ENCODE measurements around the gene COLEC12. TPM values are rescaled to one million over a fixed set of nuclear protein-coding genes. Genes with fewer than 3 reads are reported as not detected.

COLEC12 gene
- total RNA-seq, 1 donor from 2014 or later, result 157 TPM

DNA sequence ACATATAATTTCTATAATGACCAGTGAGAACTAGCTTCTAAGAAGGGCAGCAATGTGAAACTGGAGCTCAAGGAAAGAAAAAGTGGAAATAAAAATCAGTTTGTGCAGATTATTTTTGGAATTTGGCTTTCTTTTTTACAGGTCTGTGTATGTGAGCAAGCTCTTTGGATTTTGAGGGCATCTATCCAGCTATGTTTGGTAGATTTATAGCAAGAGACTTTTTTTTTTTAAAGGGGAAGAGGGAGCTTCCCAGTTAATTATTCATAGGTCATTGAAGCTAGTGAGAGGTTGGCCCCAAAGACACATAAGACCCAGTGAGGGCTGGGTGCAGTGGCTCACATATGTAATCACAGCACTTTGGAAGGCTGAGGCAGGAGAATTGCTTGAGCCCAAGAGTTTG lies 24.0 kb upstream of the COLEC12 start:
- Mint-ChIP-seq H3K9me3 (ENCODE audit: unreplicated experiment) (peaks cover 3% of the 10 kb centered on the region), H3K36me3 (ENCODE audit: low read depth, unreplicated experiment) (no peaks in the 10 kb centered on the region), H3K27me3 (ENCODE audit: unreplicated experiment) (peaks cover 3% of the 10 kb centered on the region), H3K4me1 (ENCODE audit: unreplicated experiment) (peaks cover 14% of the 10 kb centered on the region), H3K27ac (ENCODE audit: unreplicated experiment) (no peak overlapping the region), H3K4me3 (ENCODE audit: unreplicated experiment) (no peak overlapping the region)
- DNase-seq (ENCODE audit: low spot score), result no peak
- TF ChIP-seq, protein P1, sequence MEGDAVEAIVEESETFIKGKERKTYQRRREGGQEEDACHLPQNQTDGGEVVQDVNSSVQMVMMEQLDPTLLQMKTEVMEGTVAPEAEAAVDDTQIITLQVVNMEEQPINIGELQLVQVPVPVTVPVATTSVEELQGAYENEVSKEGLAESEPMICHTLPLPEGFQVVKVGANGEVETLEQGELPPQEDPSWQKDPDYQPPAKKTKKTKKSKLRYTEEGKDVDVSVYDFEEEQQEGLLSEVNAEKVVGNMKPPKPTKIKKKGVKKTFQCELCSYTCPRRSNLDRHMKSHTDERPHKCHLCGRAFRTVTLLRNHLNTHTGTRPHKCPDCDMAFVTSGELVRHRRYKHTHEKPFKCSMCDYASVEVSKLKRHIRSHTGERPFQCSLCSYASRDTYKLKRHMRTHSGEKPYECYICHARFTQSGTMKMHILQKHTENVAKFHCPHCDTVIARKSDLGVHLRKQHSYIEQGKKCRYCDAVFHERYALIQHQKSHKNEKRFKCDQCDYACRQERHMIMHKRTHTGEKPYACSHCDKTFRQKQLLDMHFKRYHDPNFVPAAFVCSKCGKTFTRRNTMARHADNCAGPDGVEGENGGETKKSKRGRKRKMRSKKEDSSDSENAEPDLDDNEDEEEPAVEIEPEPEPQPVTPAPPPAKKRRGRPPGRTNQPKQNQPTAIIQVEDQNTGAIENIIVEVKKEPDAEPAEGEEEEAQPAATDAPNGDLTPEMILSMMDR (IDR thresholded peaks at IDR 0.05; ENCODE audit: unreplicated experiment), result no peak

DNA sequence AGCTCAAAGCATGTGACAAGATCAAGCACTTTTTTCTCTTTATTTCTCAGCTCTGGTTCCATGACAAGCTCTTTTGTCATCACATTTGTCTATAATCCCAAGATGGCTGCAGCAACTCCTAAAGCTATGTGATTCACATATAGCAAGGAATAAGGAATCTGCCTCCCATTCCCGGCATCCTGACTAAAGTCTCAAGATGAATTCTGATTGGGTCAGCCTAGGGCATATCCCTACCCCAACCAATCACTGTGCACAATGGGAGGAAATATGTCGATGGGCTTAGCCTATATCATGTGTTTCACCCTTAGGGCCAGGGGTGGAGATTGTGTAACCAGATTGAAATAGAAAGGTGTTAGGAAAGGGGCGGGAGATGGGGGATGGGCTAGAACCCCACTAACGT lies 23.1 kb upstream of the COLEC12 start:
- peaks cover 21% of the 10 kb centered on the region for H3K4me1 Mint-ChIP-seq (ENCODE audit: unreplicated experiment)
- H3K36me3 Mint-ChIP-seq (ENCODE audit: low read depth, unreplicated experiment), result peaks cover 5% of the 10 kb centered on the region
- no peak overlapping the region for H3K4me3 Mint-ChIP-seq (ENCODE audit: unreplicated experiment)
- DNase-seq (ENCODE audit: low spot score), result no peak
- no peak overlapping the region for H3K27ac Mint-ChIP-seq (ENCODE audit: unreplicated experiment)
- peaks cover 4% of the 10 kb centered on the region for H3K27me3 Mint-ChIP-seq (ENCODE audit: unreplicated experiment)
- H3K9me3 Mint-ChIP-seq (ENCODE audit: unreplicated experiment), result peaks cover 4% of the 10 kb centered on the region
- TF ChIP-seq, protein P1 (IDR thresholded peaks at IDR 0.05; ENCODE audit: unreplicated experiment), result no peak

DNA sequence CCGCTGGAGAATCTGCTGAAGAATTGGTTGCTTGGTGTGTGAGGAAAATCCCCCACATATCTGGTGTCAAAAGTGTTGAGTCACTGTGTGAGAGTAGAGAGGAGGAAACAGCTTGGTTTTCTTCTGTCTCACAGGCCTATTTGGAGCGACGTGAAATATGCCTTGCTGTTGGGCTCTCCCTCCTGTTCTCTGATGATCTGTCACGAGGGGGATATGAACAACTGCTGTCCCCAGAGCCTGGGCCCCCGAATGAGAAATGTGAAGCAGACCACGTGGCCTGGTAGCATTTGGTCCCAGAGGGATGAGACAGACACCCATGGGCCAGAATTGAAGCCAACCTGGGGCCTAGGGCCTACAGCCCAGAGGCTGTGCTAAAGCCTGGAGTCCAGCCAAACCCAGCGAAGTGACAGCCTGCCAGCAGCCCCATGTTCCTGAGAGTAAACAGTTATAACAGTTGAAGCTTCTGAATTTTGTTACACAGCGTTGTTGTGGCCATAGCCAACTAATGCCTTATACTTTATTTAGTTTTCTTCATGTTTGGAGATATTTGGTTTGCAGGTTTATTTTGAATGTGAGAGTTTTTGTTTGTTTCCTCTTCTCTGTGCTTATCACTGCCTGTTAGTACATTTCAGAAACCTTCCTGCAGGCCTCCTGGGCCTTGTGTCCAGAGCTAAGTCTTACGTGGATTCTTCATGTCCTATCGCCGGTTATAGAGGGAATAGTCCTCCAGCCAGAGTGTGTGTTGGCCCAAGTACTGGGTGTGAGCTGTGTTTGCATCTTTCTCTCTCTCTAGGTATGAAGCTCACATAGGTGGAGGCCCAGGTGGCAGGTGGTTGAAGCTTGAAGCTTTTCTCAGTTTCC lies 18.7 kb upstream of the COLEC12 start:
- peak overlapping the region; percentile 89 for H3K27ac Mint-ChIP-seq (ENCODE audit: unreplicated experiment)
- H3K36me3 Mint-ChIP-seq (ENCODE audit: low read depth, unreplicated experiment), result peaks cover 27% of the 10 kb centered on the region
- peaks cover 14% of the 10 kb centered on the region for H3K27me3 Mint-ChIP-seq (ENCODE audit: unreplicated experiment)
- TF ChIP-seq, protein P1 (IDR thresholded peaks at IDR 0.05; ENCODE audit: unreplicated experiment), result no peak
- no peak overlapping the region for H3K4me3 Mint-ChIP-seq (ENCODE audit: unreplicated experiment)
- peaks cover 18% of the 10 kb centered on the region for H3K9me3 Mint-ChIP-seq (ENCODE audit: unreplicated experiment)
- peaks cover 32% of the 10 kb centered on the region for H3K4me1 Mint-ChIP-seq (ENCODE audit: unreplicated experiment)
- no peak for DNase-seq (ENCODE audit: low spot score)

DNA sequence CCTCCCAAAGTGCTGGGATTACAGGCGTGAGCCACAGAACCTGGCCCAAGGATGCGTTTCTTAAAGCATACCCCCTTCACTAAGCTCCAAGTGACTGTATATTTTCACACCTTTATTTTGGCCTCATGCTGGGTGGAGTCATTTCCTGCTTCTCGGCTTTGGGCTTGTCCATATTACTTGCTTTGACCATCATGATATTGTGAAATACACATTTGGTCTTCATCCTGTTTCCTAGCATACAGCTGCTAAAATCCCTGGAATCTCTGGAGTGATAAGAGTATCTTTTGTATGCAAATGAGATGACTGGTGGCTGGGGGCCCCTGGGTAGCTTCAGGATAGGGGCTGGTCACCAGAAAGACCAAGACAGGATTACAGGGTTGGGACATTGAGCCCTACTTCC lies 17.6 kb upstream of the COLEC12 start:
- peak overlapping the region; percentile 89 for H3K27ac Mint-ChIP-seq (ENCODE audit: unreplicated experiment)
- H3K4me1 Mint-ChIP-seq (ENCODE audit: unreplicated experiment), result peaks cover 32% of the 10 kb centered on the region
- no peak overlapping the region for H3K4me3 Mint-ChIP-seq (ENCODE audit: unreplicated experiment)
- DNase-seq (ENCODE audit: low spot score), result no peak
- TF ChIP-seq, protein P1 (IDR thresholded peaks at IDR 0.05; ENCODE audit: unreplicated experiment), result no peak
- H3K9me3 Mint-ChIP-seq (ENCODE audit: unreplicated experiment), result peaks cover 18% of the 10 kb centered on the region
- H3K36me3 Mint-ChIP-seq (ENCODE audit: low read depth, unreplicated experiment), result peaks cover 30% of the 10 kb centered on the region
- peaks cover 15% of the 10 kb centered on the region for H3K27me3 Mint-ChIP-seq (ENCODE audit: unreplicated experiment)

DNA sequence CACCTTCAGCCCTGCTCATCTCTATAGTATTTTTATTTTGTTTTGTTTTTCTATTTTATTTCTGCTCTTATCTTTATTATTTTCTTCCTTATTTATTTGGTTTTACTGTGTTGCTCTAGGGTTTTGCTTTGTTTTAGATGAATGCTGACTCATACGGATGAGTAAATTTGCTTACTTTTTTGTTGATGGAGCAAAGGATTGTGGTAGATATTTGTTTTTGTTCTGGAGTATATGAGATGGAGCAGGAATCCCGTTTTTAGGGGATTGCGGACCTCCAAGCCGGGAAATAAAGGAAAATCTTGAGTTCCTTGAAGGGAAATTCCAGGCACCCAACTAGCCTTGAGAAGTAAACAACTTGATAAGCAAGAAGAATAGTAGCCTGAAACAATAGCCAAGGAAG lies 15.3 kb upstream of the COLEC12 start:
- peaks cover 18% of the 10 kb centered on the region for H3K9me3 Mint-ChIP-seq (ENCODE audit: unreplicated experiment)
- DNase-seq (ENCODE audit: low spot score), result no peak
- peaks cover 34% of the 10 kb centered on the region for H3K36me3 Mint-ChIP-seq (ENCODE audit: low read depth, unreplicated experiment)
- peaks cover 34% of the 10 kb centered on the region for H3K4me1 Mint-ChIP-seq (ENCODE audit: unreplicated experiment)
- TF ChIP-seq, protein P1 (IDR thresholded peaks at IDR 0.05; ENCODE audit: unreplicated experiment), result no peak
- peaks cover 15% of the 10 kb centered on the region for H3K27me3 Mint-ChIP-seq (ENCODE audit: unreplicated experiment)
- peak overlapping the region; percentile 63 for H3K4me3 Mint-ChIP-seq (ENCODE audit: unreplicated experiment)
- peak overlapping the region; percentile 97 for H3K27ac Mint-ChIP-seq (ENCODE audit: unreplicated experiment)

All from endothelial cell (in vitro differentiated cells).